Keratinocyte (primary cell): ENCODE measurements around the gene KRTAP10-11.

Source experiments
- CTCF ChIP-seq, 3 experiments: IDR thresholded peaks in 1 of 3; conservative IDR thresholded peaks in 1 of 3; optimal IDR thresholded peaks in 1 of 3; 2 replicates in 2 of 3; 3 replicates in 1 of 3; pipeline versions ENCODE3 to v1.5.1; 2011; ENCODE audit warnings: low read length in 3 of 3, mild to moderate bottlenecking in 3 of 3, moderate library complexity in 2 of 3, control low read depth in 1 of 3, inconsistent platforms in 1 of 3; ENCODE audit not compliant: insufficient read depth in 2 of 3; ENCODE audit errors: extremely low read depth in 1 of 3
- EZH2 ChIP-seq: IDR thresholded peaks from one replicate; pipeline ENCODE4 v1.6.1; 2012; ENCODE audit warnings: inconsistent platforms, mild to moderate bottlenecking, low read length, moderate library complexity

DNA sequence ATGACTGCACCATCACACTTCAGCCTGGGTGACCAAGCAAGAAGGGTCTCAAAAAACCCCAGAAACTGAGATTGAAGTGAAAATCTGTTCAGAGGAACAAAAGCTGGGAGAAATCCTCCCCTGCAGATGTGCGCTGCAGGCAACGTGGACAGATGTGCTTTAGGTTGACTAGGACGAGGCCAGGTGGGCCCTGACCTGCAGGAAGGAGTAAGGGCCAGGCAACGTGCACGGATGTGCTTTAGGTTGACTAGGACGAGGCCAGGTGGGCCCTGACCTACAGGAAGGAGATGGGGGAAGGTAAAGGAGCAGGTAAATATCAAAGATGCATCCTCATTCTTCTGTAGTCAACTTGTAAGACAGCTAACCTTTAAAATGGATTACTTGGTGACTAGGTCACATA lies 38.3 kb downstream of the KRTAP10-11 start:
- TF ChIP-seq CTCF (optimal IDR thresholded peaks at IDR 0.05 in 1 of 3, IDR thresholded peaks at IDR 0.05 in 1 of 3, conservative IDR thresholded peaks at IDR 0.05 in 1 of 3; ENCODE audit: extremely low read depth in 1 of 3, insufficient read depth in 2 of 3, low read length in 3 of 3) (no peak), EZH2 (no peak)
